ENCODE results near the gene RABAC1. TPM values are rescaled to one million over a fixed set of nuclear protein-coding genes. Genes with fewer than 3 reads are reported as not detected.

Gene RABAC1
- total and polyA plus RNA-seq, 10 of the 15 experiments (the other 5 are each of a cell fraction or from before 2014, with no cell fraction given), result 10.9 to 115 (median 49.2) TPM

DNA sequence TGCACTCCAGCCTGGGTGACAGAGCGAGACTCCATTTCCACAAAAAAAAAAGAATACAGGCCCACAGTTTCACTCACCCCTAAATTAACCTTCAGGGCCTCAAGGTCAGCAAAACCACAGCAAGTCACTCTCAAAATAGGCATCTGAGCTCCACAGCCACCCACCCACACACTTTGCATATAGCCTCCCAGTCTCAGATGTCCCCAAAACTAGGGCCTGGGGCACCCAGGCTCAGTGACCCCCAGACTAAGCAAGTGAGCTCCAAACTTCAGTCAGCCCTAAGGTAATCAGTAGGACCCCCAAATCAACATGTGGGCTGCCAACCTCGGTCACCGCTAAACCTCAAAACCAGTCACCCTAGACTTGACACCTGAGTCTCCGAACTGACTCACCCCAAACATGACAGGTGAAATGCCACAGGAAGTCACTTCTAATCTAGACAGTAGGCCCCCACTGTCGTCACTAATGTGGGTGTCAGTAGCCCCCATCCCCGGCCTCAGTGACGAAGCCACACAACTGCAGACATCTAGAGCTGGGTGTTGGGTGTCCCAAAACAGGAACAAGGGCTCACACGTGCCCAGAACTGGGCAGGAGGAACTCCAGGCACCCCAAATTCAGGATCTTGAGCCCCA is 13.9 kb downstream of the RABAC1 start (continued):
- TF ChIP-seq CBX5 (IDR thresholded peaks at IDR 0.05; ENCODE audit: low read depth) (no peak), HDAC6 (IDR thresholded peaks at IDR 0.05; ENCODE audit: unreplicated experiment) (no peak), SUPT20H (IDR thresholded peaks at IDR 0.05; ENCODE audit: borderline replicate concordance, control insufficient read depth, low read depth, low read length) (no peak), HDGF (IDR thresholded peaks at IDR 0.05) (no peak; the same call in 1 of the 2 replicates), CBX3 (IDR thresholded peaks at IDR 0.05; ENCODE audit: borderline replicate concordance, low read depth) (no peak), RAD21 (IDR thresholded peaks at IDR 0.05; ENCODE audit: insufficient read depth, low read depth, low read length) (peak; percentile 6; the same call in 1 of the 2 replicates), NFXL1 (IDR thresholded peaks at IDR 0.05; ENCODE audit: borderline replicate concordance) (no peak), USF1 (IDR thresholded peaks at IDR 0.05; ENCODE audit: borderline replicate concordance, extremely low read length, insufficient read depth, low read depth, low read length) (peak; percentile 37)
- TF ChIP-seq, protein P1, sequence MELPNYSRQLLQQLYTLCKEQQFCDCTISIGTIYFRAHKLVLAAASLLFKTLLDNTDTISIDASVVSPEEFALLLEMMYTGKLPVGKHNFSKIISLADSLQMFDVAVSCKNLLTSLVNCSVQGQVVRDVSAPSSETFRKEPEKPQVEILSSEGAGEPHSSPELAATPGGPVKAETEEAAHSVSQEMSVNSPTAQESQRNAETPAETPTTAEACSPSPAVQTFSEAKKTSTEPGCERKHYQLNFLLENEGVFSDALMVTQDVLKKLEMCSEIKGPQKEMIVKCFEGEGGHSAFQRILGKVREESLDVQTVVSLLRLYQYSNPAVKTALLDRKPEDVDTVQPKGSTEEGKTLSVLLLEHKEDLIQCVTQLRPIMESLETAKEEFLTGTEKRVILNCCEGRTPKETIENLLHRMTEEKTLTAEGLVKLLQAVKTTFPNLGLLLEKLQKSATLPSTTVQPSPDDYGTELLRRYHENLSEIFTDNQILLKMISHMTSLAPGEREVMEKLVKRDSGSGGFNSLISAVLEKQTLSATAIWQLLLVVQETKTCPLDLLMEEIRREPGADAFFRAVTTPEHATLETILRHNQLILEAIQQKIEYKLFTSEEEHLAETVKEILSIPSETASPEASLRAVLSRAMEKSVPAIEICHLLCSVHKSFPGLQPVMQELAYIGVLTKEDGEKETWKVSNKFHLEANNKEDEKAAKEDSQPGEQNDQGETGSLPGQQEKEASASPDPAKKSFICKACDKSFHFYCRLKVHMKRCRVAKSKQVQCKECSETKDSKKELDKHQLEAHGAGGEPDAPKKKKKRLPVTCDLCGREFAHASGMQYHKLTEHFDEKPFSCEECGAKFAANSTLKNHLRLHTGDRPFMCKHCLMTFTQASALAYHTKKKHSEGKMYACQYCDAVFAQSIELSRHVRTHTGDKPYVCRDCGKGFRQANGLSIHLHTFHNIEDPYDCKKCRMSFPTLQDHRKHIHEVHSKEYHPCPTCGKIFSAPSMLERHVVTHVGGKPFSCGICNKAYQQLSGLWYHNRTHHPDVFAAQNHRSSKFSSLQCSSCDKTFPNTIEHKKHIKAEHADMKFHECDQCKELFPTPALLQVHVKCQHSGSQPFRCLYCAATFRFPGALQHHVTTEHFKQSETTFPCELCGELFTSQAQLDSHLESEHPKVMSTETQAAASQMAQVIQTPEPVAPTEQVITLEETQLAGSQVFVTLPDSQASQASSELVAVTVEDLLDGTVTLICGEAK (IDR thresholded peaks at IDR 0.05; ENCODE audit: borderline replicate concordance), result no peak; the same call in 1 of the 2 replicates
- TF ChIP-seq, protein P2, sequence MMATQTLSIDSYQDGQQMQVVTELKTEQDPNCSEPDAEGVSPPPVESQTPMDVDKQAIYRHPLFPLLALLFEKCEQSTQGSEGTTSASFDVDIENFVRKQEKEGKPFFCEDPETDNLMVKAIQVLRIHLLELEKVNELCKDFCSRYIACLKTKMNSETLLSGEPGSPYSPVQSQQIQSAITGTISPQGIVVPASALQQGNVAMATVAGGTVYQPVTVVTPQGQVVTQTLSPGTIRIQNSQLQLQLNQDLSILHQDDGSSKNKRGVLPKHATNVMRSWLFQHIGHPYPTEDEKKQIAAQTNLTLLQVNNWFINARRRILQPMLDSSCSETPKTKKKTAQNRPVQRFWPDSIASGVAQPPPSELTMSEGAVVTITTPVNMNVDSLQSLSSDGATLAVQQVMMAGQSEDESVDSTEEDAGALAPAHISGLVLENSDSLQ (IDR thresholded peaks at IDR 0.05), result peak; percentile 85
- TF ChIP-seq, protein P3, sequence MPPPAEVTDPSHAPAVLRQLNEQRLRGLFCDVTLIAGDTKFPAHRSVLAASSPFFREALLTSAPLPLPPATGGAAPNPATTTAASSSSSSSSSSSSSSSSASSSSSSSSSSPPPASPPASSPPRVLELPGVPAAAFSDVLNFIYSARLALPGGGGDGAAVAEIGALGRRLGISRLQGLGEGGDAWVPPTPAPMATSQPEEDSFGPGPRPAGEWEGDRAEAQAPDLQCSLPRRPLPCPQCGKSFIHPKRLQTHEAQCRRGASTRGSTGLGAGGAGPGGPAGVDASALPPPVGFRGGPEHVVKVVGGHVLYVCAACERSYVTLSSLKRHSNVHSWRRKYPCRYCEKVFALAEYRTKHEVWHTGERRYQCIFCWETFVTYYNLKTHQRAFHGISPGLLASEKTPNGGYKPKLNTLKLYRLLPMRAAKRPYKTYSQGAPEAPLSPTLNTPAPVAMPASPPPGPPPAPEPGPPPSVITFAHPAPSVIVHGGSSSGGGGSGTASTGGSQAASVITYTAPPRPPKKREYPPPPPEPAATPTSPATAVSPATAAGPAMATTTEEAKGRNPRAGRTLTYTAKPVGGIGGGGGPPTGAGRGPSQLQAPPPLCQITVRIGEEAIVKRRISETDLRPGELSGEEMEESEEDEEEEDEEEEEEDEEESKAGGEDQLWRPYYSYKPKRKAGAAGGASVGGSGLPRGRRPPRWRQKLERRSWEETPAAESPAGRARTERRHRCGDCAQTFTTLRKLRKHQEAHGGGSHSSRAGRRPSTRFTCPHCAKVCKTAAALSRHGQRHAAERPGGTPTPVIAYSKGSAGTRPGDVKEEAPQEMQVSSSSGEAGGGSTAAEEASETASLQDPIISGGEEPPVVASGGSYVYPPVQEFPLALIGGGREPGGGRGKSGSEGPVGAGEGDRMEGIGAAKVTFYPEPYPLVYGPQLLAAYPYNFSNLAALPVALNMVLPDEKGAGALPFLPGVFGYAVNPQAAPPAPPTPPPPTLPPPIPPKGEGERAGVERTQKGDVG (CRISPR knock-in tag; IDR thresholded peaks at IDR 0.05), result no peak
- TF ChIP-seq, protein P4, sequence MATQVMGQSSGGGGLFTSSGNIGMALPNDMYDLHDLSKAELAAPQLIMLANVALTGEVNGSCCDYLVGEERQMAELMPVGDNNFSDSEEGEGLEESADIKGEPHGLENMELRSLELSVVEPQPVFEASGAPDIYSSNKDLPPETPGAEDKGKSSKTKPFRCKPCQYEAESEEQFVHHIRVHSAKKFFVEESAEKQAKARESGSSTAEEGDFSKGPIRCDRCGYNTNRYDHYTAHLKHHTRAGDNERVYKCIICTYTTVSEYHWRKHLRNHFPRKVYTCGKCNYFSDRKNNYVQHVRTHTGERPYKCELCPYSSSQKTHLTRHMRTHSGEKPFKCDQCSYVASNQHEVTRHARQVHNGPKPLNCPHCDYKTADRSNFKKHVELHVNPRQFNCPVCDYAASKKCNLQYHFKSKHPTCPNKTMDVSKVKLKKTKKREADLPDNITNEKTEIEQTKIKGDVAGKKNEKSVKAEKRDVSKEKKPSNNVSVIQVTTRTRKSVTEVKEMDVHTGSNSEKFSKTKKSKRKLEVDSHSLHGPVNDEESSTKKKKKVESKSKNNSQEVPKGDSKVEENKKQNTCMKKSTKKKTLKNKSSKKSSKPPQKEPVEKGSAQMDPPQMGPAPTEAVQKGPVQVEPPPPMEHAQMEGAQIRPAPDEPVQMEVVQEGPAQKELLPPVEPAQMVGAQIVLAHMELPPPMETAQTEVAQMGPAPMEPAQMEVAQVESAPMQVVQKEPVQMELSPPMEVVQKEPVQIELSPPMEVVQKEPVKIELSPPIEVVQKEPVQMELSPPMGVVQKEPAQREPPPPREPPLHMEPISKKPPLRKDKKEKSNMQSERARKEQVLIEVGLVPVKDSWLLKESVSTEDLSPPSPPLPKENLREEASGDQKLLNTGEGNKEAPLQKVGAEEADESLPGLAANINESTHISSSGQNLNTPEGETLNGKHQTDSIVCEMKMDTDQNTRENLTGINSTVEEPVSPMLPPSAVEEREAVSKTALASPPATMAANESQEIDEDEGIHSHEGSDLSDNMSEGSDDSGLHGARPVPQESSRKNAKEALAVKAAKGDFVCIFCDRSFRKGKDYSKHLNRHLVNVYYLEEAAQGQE (IDR thresholded peaks at IDR 0.05; ENCODE audit: low read depth, low read length), result no peak
